Measurements from ENCODE around the gene TTLL11.
A peak's percentile ranks its signal among the peaks of the same experiment; 100 is the strongest.

TTLL11 gene

GRCh38 chr9:122092611-122093506, at the start of gene TTLL11:
Gene TTLL11 (minus strand): TSS chr9:122093308. CDS start chr9:122093148, 160 bp downstream.
- peak; percentile 94 for DNase-seq

- DNase-seq: no peak
These were observed 48.6 kb upstream of the TTLL11 start for GRCh38 chr9:122141671-122142070.

- no peak for DNase-seq
These were observed 47.5 kb upstream of the TTLL11 start for GRCh38 chr9:122140368-122141193.

GRCh38 chr9:122138560-122139268, 45.6 kb upstream of the TTLL11 start:
- DNase-seq: no peak

GRCh38 chr9:122135529-122135859, 42.4 kb upstream of the TTLL11 start:
- DNase-seq: no peak

GRCh38 chr9:122134822-122135528, 41.9 kb upstream of the TTLL11 start:
- DNase-seq: no peak

- no peak for DNase-seq
These were observed 41.0 kb upstream of the TTLL11 start for GRCh38 chr9:122133984-122134535.

GRCh38 chr9:122133263-122133983, 40.3 kb upstream of the TTLL11 start:
- DNase-seq: no peak

GRCh38 chr9:122132539-122132938, 39.4 kb upstream of the TTLL11 start:
- DNase-seq: no peak

- DNase-seq: no peak
These were observed 38.4 kb upstream of the TTLL11 start for GRCh38 chr9:122131401-122132001.

- DNase-seq: no peak
These were observed 37.7 kb upstream of the TTLL11 start for GRCh38 chr9:122130837-122131236.

GRCh38 chr9:122129969-122130368, 36.9 kb upstream of the TTLL11 start:
- no peak for DNase-seq

GRCh38 chr9:122128969-122129343, 35.8 kb upstream of the TTLL11 start:
- DNase-seq: no peak

- no peak for DNase-seq
These were observed 35.2 kb upstream of the TTLL11 start for GRCh38 chr9:122128007-122128968.

- DNase-seq: no peak
These were observed 34.3 kb upstream of the TTLL11 start for GRCh38 chr9:122127396-122127798.

- DNase-seq: no peak
These were observed 33.5 kb upstream of the TTLL11 start for GRCh38 chr9:122126331-122127261.

- no peak for DNase-seq
These were observed 32.6 kb upstream of the TTLL11 start for GRCh38 chr9:122125509-122126330.

GRCh38 chr9:122125158-122125508, 32.0 kb upstream of the TTLL11 start:
- peak; percentile 69 for DNase-seq

All from activated T-cell treated with anti-CD3 and anti-CD28 coated beads for 4 hours (primary cell).